G401 (cell line): Measurements from ENCODE around the gene SF3A2. TPM values are rescaled to one million over a fixed set of nuclear protein-coding genes. Genes with fewer than 3 reads are reported as not detected.

Experiments
- DNase-seq: peaks from one replicate; pipeline ENCODE4 v3.0.0-alpha.2; 2015; ENCODE audit warnings: low spot score
- in situ Hi-C: cut with HindIII; loops from 2 replicates; pipeline ENCODE4 v1.10.0; 2016; ENCODE audit warnings: low sequenced_read_pairs, mixed read lengths
- total RNA-seq: library from RNA; depleted of rRNA; stranded (reverse); fragments of >200 nt; shearing (Covaris generic); gene quantifications from 2 replicates; pipeline ENCODE4 v1.2.3, GENCODE V29; 2014

SF3A2 gene
- total RNA-seq, 1 experiment from 2014 or later: 21.9 TPM

DNA sequence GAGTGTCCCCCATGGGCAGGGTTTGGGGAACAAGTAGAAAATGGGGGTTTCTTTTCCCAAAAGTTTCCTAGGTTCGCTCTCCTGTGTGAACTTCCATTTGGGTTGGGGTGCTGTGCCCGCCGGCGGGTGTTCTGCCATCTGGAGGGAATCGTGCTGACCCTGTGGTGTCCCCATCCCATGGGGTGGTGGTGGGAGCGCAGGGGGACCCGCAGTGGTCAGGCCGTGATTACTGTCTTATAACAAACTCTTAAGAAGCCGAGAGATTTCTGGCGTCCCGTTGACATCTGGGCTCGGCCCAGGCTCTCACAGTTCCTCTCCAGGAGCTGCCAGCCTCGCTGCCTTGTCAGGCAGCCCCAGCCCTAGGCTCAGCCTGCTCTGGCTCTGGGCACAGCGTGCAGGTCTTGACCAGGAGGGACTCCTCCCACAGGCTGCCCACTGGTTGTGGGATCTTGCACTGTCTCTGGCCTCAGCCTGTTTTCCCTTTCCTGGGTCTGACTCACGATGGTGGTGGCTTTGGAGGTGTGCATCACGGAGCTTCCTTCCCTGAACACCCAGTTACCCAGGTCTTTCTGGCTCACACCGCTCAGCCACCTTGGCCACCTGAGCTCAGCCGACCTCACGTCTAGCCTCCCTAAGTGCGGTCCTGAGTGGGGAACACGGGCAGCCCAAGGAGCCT is 35.0 kb upstream of the SF3A2 start:
- DNase-seq: no peak
- in situ Hi-C loops: loop anchor here (25.0 kb wide), 1 partner anchor 89 kb away; no protein-coding TSS in a partner anchor

DNA sequence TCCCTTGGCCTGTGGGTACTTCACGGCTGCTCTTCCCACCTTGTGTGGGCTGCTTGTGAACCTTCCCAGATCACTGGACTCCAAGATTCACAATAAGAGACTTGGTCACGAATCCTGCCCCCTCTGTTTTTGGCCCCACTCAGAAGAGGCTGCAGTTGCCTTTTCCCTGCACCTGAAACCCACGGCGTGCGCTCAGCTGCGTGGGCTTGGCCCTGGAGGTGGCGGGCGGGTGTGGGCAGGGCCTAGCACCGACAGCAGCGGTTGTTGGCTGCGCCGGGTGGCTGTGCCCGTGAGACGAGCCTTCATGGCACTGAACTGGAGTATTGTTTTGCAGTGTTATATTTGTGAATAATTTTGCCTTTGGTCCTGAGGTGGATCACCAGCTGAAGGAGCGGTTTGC is 34.3 kb upstream of the SF3A2 start:
- no peak for DNase-seq
- in situ Hi-C loops: loop anchor here (25.0 kb wide), 1 partner anchor 90 kb away; no protein-coding TSS in a partner anchor

DNA sequence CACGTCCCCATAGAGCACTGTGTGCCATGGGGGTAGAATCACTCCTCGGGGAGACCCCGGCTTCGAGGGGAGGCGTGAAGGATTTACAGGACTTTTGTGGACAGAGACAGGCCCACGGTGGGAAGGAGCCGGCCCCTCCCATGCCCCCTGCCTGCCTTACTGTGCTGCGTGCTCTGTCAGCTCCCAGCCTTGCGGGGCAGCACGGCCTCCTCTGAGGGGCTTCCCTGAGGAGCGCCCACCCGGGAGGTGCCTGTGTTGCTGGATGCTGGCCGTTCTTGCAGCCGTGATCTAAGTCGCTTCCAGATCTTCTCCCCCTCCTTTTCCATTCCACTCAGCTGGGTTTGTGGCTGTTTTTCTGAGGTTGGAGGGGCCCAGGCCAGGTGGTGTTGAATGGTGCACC is 29.6 kb upstream of the SF3A2 start:
- no peak for DNase-seq
- in situ Hi-C loops: loop anchor here (25.0 kb wide), 1 partner anchor 95 kb away; no protein-coding TSS in a partner anchor

- DNase-seq: no peak
- in situ Hi-C loops: loop anchor here (25.0 kb wide), 1 partner anchor 96 kb away; no protein-coding TSS in a partner anchor
Measured at GRCh38 chr19:2207991-2208860, 28.4 kb upstream of the SF3A2 start.

DNA sequence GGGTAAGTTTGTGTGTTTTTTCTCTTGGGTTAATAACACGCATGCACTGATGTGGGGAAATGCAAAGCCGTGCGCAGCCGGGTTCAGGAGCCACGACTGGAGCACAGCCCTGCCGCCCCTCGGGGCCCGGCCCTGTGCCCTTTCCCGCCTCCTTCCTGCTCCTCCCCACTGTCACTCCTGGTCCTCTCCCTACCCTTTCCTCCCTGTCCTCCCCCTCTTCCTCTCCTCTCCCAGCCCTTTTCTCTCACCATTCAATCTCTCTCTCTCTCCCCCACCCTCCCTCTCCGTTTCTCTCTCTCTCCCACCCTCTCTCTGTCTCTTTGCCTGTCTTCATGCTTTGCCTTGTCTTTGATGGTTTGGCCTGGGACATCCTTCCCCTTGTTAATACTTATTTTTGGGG is 27.6 kb upstream of the SF3A2 start:
- DNase-seq: no peak
- in situ Hi-C loops: loop anchor here (25.0 kb wide), 1 partner anchor 97 kb away; no protein-coding TSS in a partner anchor

DNA sequence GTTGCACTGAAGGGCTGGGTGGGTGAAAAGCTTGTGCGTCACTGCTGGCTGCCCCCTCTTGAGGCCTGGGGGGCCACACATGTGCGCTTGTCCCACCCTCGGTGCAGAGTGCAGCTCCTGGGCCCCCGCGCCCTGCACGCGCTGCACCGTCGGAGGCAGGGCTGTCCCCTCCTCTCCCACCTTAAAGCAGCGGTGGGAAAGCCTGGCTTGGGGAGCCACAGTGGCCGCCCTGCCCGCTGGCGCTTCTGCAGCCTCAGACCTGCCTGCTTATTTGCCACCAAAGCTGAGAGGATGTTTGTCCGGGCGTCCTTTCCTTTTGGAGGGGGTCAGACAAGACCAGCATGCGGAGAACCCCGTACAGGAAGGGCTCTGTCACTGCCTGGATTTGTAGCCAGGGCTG is 27.2 kb upstream of the SF3A2 start:
- DNase-seq: no peak
- in situ Hi-C loops: loop anchor here (25.0 kb wide), 1 partner anchor 97 kb away; no protein-coding TSS in a partner anchor

DNA sequence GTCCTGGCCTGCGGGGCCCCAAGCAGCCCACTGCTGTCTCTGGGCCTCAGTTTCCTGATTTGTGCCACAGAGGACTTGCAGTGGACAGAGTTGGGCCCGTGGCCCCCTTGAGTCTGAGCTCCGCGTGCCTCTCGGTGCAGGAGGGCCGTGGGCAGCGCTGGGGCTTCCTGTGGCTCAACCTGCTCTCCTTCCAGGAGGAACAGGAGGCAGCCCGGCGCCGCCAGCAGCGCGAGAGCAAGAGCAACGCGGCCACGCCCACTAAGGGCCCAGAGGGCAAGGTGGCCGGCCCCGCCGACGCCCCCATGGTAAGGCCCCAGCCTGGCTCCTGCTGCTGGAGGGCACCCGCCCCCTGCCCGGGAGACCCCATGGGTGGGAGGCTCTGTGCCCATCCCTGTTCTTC is 26.4 kb upstream of the SF3A2 start:
- in situ Hi-C loops: loop anchor here (25.0 kb wide), 1 partner anchor 98 kb away; no protein-coding TSS in a partner anchor
- DNase-seq: no peak

DNA sequence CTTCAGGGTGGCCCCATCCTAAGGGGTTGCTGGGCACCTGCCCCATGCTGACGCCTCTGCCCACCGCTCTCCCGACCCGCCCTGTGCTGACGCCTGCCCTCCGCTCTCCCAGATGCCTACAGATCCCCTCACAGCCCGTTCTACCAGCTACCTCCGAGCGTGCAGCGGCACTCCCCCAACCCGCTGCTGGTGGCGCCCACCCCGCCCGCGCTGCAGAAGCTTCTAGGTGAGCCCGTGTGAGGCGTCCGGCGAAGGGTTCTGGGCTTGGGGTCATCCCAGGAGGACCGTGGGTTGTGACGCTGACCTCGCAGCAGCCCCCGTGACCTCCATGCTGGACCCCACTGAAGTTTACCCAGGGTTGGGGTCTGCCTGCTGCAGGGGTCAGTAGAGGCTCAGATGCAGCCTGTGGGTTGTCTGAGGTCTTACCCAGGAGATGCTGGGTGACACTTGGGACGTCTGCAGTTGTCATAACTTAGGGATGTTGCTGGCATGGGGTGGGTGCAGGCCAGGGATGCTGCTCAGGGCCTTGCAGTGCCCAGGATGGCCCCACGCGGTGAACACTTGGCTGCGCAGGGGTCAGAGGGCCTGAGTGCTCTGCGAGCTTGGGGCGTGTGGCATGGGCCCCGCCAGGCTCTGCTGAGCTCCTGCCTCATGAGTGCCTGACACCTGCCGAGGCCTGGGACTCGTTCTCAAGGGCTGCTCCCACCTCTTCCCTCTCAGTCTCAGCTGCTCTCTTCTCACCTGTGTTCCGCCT is 25.5 kb upstream of the SF3A2 start:
- DNase-seq: no peak
- in situ Hi-C loops: loop anchor here (25.0 kb wide), 1 partner anchor 99 kb away; no protein-coding TSS in a partner anchor

- no peak for DNase-seq
- in situ Hi-C loops: loop anchor here (25.0 kb wide), 1 partner anchor 101 kb away; no protein-coding TSS in a partner anchor
Measured at GRCh38 chr19:2212861-2213711, 23.5 kb upstream of the SF3A2 start.

DNA sequence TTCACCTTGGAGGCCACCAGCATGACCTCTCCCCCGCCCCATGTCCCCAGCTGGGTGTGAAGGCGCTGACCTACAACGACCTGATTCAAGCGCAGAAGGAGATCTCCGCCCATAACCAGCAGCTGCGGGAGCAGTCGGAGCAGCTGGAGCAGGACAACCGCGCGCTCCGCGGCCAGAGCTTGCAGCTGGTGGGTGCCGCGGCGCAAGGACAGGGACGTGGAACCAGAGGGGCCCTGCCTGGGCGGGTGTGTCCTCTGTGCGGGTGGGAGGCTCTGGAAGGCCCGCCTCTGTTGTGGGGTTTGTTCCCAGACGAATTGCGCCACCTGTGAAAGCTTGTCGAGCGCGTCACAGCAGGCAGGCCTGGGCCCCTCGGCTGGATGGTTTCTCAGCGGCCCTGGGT is 22.8 kb upstream of the SF3A2 start:
- DNase-seq: no peak
- in situ Hi-C loops: loop anchor here (25.0 kb wide), 1 partner anchor 101 kb away; no protein-coding TSS in a partner anchor

DNA sequence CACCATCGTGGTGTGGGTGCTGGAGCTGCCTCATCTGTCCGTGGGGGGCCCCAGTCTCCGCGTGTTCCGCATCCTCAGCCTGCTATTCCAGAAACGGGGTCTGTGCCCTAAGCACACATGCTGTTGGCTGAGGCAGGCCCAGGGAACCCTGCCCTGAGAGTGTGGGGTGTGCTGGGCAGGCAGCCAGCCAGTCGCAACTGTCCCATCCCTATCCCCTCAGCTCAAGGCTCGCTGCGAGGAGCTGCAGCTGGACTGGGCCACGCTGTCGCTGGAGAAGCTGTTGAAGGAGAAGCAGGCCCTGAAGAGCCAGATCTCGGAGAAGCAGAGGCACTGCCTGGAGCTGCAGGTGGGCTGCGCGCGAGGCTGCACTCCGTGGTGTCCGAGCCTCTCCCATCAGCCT is 22.4 kb upstream of the SF3A2 start:
- in situ Hi-C loops: loop anchor here (25.0 kb wide), 1 partner anchor 102 kb away; no protein-coding TSS in a partner anchor
- DNase-seq: no peak

DNA sequence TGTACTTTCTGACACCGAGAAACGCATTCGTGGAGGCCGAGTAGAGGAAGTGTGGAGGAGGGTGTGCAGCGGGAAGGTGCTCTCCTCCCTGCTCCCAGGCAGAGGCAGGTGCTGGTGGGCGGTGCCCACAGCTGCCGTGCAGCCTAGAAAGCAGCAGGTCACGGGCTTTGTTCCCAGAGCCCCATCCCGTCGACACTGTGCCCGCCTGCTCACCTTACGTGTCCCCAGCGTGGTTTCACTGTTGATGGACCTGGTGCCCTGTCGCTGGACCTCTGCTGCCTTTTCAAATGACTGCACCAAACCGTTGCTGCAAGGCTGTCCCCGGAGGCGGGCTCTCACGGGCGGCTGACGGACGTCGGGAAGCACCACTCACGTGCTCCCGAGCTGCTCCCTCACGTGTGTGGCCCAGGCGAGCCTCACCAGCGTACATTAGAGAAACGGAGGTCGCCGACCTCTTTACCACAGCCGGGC is 21.3 kb upstream of the SF3A2 start:
- no peak for DNase-seq

GRCh38 chr19:2216361-2217225 is 20.0 kb upstream of the SF3A2 start:
- DNase-seq: no peak
- in situ Hi-C loops: loop anchor here (25.0 kb wide), 1 partner anchor 104 kb away; no protein-coding TSS in a partner anchor

More for the DNA sequence above, 21.3 kb upstream of the SF3A2 start:
- in situ Hi-C loops: loop anchor here (25.0 kb wide), 1 partner anchor 103 kb away; no protein-coding TSS in a partner anchor

- in situ Hi-C loops: loop anchor here (25.0 kb wide), 1 partner anchor 105 kb away; no protein-coding TSS in a partner anchor
- no peak for DNase-seq
Measured at GRCh38 chr19:2217591-2217990, 19.0 kb upstream of the SF3A2 start.

DNA sequence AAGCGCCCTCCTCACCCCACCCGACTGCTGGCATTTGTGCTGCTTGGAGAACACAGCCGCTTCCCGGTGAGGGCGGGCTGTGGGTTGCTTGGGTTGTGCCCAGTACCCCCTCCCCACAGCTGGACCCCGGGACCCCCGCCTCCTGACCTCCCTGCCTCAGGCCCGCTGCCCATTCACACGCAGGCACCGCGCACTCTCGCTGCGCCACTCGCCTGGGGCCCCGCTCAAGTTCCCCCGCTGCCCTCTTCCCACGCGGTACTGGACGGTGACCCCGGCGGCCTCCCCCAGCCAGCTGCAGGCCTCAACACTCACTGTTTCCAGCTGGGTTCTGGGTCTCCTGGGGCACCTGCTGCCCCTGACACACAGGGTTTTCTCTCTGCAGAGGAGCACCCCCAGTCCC is 16.9 kb upstream of the SF3A2 start:
- in situ Hi-C loops: loop anchor here (25.0 kb wide), 1 partner anchor 107 kb away; no protein-coding TSS in a partner anchor
- DNase-seq: no peak

DNA sequence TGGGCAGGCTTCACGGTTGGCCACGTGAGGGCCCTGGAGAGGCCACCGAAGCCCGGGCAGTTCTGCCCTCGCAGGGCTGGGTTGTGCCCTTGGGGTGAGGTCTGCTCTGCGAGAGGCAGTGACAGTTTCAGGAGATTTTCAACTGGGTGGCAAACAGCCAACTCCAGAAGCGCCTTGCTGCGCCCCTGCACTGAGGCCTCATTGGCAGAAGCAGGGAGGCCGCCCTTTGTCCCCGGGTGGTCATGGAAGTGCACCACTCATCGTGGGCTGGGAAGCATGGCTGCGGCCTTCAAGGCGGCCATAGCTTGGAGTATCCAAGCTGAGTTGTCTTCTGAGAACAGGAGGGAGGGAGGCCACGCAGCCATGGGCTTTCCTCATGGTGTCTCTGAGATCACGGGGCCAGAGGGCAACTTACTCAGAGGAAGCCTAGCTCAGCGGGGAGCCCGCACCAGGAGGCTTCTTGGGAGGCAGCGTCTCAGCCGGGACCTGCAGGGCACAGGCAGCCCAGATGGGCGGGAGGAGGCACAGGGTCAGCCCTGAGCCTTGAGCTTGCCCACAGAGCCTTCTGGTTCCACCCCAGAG is 15.3 kb upstream of the SF3A2 start:
- no peak for DNase-seq
- in situ Hi-C loops: loop anchor here (25.0 kb wide), 1 partner anchor 109 kb away; no protein-coding TSS in a partner anchor
